ENCODE measurements around the gene MTCH1. TPM values are rescaled to one million over a fixed set of nuclear protein-coding genes. Genes with fewer than 3 reads are reported as not detected.

The MTCH1 gene
- total RNA-seq, 1 experiment from 2014 or later = 78.2 TPM

DNA sequence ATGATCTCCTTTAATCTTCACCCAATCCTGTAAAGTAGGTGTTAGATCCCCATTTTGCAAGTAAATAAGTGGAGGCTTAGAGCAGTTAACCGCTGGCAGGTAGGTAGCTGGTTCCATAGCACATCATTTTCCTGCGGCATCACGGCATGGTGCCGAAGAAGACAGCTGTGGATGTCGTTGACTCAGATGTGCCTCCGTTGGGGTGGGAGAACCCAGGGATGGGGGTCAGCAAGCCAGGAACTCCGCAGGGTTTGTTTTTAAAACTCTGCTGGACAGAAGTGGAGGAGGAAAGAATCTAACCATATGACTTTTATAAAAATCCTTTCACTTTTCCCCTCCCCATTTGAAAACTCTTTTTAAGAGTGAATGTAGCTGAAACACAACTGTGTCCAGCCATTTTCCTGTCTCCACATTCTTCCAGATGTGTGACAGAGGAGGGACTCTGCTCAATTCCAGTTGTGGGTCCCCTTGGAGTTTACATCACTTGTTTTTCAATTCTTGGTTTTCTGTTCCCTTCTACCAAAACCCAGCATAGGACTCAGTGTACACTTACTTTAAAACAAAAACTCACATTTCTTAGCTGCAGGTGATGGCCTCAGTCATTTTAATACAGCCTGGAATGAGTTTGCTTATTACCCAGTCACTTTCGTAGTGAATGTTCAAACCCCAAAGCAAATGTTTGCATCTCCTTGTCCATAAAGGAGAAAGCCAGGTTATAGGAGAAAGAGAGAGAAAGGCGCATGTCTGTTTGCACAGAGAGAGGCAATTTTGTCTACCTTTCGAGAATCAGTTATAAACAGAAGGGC, 59.1 kb downstream of the MTCH1 start:
- intact Hi-C loops (cut with micrococcal nuclease) = no loop called here
- TF ChIP-seq CTCF (IDR thresholded peaks at IDR 0.05; ENCODE audit: unreplicated experiment) = no peak
- no peaks in the 10 kb centered on the region for H3K27me3 Mint-ChIP-seq (ENCODE audit: insufficient read depth, unreplicated experiment)
- CTCF ChIA-PET = interaction anchor here (1.0 kb wide), 1 partner anchor 41 kb away, joined by 3 read pairs; the partner anchor contains the start of gene C6orf89
- no peak overlapping the region for H3K27ac Mint-ChIP-seq (ENCODE audit: low read depth, unreplicated experiment)
- no TSS peak for BruUV-seq (replicated peaks)
- peaks cover 48% of the 10 kb centered on the region for H3K36me3 Mint-ChIP-seq (ENCODE audit: insufficient read depth, unreplicated experiment)
- POLR2A ChIA-PET = interaction anchor here (0.5 kb wide), 1 partner anchor 217 kb away, joined by 3 read pairs; no protein-coding TSS in a partner anchor
- peaks cover 11% of the 10 kb centered on the region for H3K4me1 Mint-ChIP-seq (ENCODE audit: insufficient read depth, unreplicated experiment)
- H3K4me3 Mint-ChIP-seq (ENCODE audit: unreplicated experiment) = no peak overlapping the region
- no peaks in the 10 kb centered on the region for H3K9me3 Mint-ChIP-seq (ENCODE audit: unreplicated experiment)
- no peak for DNase-seq (ENCODE audit: unreplicated experiment)

GRCh38 chr6:36925809-36926208, 60.2 kb downstream of the MTCH1 start:
- ChIA-PET POLR2A (no interaction called here), CTCF (no interaction called here)
- Mint-ChIP-seq H3K4me1 (ENCODE audit: insufficient read depth, unreplicated experiment) (peaks cover 11% of the 10 kb centered on the region), H3K36me3 (ENCODE audit: insufficient read depth, unreplicated experiment) (peaks cover 59% of the 10 kb centered on the region), H3K4me3 (ENCODE audit: unreplicated experiment) (no peak overlapping the region), H3K27me3 (ENCODE audit: insufficient read depth, unreplicated experiment) (no peaks in the 10 kb centered on the region), H3K27ac (ENCODE audit: low read depth, unreplicated experiment) (no peak overlapping the region), H3K9me3 (ENCODE audit: unreplicated experiment) (no peaks in the 10 kb centered on the region)
- DNase-seq (ENCODE audit: unreplicated experiment) = no peak
- TF ChIP-seq CTCF (IDR thresholded peaks at IDR 0.05; ENCODE audit: unreplicated experiment) = no peak
- BruUV-seq (replicated peaks) = no TSS peak
- intact Hi-C loops (cut with micrococcal nuclease) = no loop called here

DNA sequence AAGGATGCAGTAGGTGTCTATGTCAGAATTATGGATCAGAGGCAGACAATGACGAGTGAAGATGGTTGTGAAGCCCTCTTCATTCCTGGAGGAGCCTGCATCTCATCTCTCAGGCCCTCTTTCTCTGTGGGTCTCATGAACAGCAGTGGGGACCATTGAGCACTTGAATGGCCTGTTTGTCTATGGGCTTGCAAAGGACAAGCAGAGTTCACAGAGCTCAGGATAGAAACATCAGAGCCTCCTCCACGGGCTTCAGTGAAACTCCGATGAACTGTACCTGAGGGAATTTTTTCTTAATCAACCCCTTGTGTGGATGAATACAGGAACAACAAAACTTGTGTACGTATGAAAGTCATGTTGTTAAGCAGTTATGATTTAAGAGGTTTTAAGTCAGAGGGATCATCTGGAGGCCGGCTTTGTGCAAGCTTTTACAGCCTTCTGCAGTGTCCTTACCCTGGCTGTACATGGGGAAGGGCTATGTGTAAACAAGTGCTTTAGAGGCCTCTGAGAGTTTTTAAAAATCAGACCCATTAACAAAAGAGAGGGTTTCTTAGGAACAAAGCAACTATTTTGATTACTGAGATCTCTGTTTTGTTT, 61.1 kb downstream of the MTCH1 start:
- ChIA-PET CTCF (interaction anchor here (0.5 to 0.8 kb wide), 4 partner anchors 27 to 186 kb away, joined by 3 to 4 read pairs (median 3); no protein-coding TSS in a partner anchor), POLR2A (no interaction called here)
- no peak overlapping the region for H3K4me3 Mint-ChIP-seq (ENCODE audit: unreplicated experiment)
- H3K27ac Mint-ChIP-seq (ENCODE audit: low read depth, unreplicated experiment) = no peak overlapping the region
- H3K4me1 Mint-ChIP-seq (ENCODE audit: insufficient read depth, unreplicated experiment) = peaks cover 10% of the 10 kb centered on the region
- no TSS peak for BruUV-seq (replicated peaks)
- H3K9me3 Mint-ChIP-seq (ENCODE audit: unreplicated experiment) = no peaks in the 10 kb centered on the region
- intact Hi-C loops (cut with micrococcal nuclease) = no loop called here
- DNase-seq (ENCODE audit: unreplicated experiment) = no peak
- TF ChIP-seq CTCF (IDR thresholded peaks at IDR 0.05; ENCODE audit: unreplicated experiment) = no peak
- peaks cover 66% of the 10 kb centered on the region for H3K36me3 Mint-ChIP-seq (ENCODE audit: insufficient read depth, unreplicated experiment)
- no peaks in the 10 kb centered on the region for H3K27me3 Mint-ChIP-seq (ENCODE audit: insufficient read depth, unreplicated experiment)

DNA sequence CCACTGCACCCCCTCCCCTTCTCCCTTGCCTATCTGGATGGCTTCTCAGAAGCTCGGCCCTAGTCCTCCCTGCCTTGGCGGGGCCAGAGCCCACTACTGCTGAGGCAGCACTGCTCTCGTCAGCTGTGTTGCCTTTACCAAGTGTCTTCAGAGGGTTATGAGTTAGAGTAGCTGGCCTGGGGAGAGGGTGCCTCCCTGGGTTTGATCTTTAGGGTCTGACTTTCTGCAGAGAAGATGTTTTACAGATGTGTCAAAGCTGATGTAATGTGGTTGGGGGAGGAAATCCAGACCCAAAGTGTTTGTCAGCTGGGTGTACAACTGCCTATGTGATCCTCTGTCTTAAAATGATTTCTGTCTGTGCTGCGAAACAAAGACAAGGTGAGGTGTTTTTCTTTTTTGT, 61.9 kb downstream of the MTCH1 start:
- TF ChIP-seq CTCF (IDR thresholded peaks at IDR 0.05; ENCODE audit: unreplicated experiment) = no peak
- TSS peak; percentile 26 for BruUV-seq (replicated peaks)
- Mint-ChIP-seq H3K9me3 (ENCODE audit: unreplicated experiment) (no peaks in the 10 kb centered on the region), H3K27me3 (ENCODE audit: insufficient read depth, unreplicated experiment) (no peaks in the 10 kb centered on the region), H3K27ac (ENCODE audit: low read depth, unreplicated experiment) (no peak overlapping the region), H3K4me1 (ENCODE audit: insufficient read depth, unreplicated experiment) (peaks cover 3% of the 10 kb centered on the region), H3K4me3 (ENCODE audit: unreplicated experiment) (no peak overlapping the region), H3K36me3 (ENCODE audit: insufficient read depth, unreplicated experiment) (peaks cover 70% of the 10 kb centered on the region)
- intact Hi-C loops (cut with micrococcal nuclease) = no loop called here
- POLR2A ChIA-PET = interaction anchor here (0.8 kb wide), 1 partner anchor 62 kb away, joined by 3 read pairs; the partner anchor contains the start of gene MTCH1
- CTCF ChIA-PET = interaction anchor here (0.6 to 1.2 kb wide), 3 partner anchors 39 to 94 kb away, joined by 3 read pairs; no protein-coding TSS in a partner anchor
- no peak for DNase-seq (ENCODE audit: unreplicated experiment)

All from MCF 10A (cell line).